ENCODE measurements around the gene IFT122.

Gene IFT122

GRCh38 chr3:129473067-129473768, 33.2 kb downstream of the IFT122 start:
- no peak for TF ChIP-seq RAD21 (IDR thresholded peaks at IDR 0.05; ENCODE audit: low read depth)
- TF ChIP-seq NFIC (IDR thresholded peaks at IDR 0.05) = no peak

DNA sequence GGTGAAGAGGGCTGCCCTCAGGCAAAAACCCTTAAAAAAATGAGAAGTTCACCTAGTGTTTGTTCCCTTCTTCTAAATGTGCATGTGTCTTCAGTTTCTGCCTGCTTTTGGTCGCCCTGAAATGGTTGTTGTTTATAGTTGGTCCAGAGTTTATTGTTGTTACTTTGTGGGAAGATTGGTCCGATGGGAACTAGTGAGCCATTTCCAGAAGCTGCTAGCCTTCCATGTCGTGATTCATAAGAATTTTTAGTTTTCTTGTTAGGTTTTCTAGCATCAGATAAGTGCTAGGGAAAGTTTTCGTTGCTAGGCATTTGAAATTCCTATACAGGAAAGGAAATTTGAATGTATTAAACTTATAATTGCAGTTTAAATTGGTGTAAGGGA, 33.7 kb downstream of the IFT122 start:
- TF ChIP-seq TAF1 (IDR thresholded peaks at IDR 0.05; ENCODE audit: low read depth) = no peak
- no peak for TF ChIP-seq ZBTB7A (IDR thresholded peaks at IDR 0.05; ENCODE audit: low read depth)
- no peak for TF ChIP-seq TEAD4 (IDR thresholded peaks at IDR 0.05)
- no peak for TF ChIP-seq EGR1 (IDR thresholded peaks at IDR 0.05)
- no peak for TF ChIP-seq RAD21 (IDR thresholded peaks at IDR 0.05; ENCODE audit: low read depth)
- TF ChIP-seq, protein P1, sequence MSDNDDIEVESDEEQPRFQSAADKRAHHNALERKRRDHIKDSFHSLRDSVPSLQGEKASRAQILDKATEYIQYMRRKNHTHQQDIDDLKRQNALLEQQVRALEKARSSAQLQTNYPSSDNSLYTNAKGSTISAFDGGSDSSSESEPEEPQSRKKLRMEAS (IDR thresholded peaks at IDR 0.05) = no peak
- TF ChIP-seq CEBPB (IDR thresholded peaks at IDR 0.05) = no peak
- no peak for TF ChIP-seq EP300 (IDR thresholded peaks at IDR 0.05; ENCODE audit: borderline replicate concordance)
- no peak for TF ChIP-seq YY1 (IDR thresholded peaks at IDR 0.05; ENCODE audit: low read depth)

DNA sequence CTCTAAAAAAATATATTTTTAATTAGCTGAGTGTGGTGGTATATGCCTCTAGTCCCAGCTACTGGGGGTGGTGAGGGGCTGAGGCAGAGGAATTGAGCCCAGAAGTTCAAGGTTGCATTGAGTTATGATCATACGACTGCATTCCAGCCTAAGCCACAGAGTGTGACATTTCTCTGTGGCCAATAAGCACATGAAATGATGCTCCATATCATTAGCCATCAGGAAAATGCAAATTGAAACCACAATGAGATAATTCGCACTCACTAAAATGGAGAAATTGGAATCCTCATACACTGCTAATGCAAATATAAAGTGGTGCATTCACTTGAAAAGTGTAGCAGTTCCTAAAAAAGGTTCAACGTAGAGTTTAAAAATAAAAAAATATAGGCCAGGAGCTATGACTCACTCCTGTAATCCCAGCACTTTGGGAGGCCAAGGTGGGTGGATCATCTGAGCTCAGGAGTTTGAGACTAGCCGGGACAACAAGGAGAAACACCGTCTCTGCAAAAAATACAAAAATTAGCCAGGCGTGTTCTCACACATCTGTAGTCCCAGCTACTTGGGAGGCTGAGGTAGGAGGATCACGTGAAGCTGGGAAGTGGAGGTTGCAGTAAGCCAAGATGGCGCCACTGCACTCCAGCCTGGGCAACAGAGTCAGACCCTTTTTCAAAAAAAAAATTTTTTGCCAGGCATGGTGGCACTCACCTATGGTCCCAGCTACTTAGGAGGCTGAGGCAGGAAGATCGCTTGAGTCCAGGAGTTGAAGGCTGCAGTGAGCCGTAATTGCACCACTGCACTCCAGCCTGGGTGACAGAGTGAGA, 35.2 kb downstream of the IFT122 start:
- TF ChIP-seq TEAD4 (IDR thresholded peaks at IDR 0.05) (no peak), EP300 (IDR thresholded peaks at IDR 0.05; ENCODE audit: borderline replicate concordance) (no peak), NFIC (IDR thresholded peaks at IDR 0.05) (no peak), CREB1 (IDR thresholded peaks at IDR 0.05; ENCODE audit: low read depth) (no peak), YY1 (IDR thresholded peaks at IDR 0.05; ENCODE audit: low read depth) (no peak)
- TF ChIP-seq, protein P2, sequence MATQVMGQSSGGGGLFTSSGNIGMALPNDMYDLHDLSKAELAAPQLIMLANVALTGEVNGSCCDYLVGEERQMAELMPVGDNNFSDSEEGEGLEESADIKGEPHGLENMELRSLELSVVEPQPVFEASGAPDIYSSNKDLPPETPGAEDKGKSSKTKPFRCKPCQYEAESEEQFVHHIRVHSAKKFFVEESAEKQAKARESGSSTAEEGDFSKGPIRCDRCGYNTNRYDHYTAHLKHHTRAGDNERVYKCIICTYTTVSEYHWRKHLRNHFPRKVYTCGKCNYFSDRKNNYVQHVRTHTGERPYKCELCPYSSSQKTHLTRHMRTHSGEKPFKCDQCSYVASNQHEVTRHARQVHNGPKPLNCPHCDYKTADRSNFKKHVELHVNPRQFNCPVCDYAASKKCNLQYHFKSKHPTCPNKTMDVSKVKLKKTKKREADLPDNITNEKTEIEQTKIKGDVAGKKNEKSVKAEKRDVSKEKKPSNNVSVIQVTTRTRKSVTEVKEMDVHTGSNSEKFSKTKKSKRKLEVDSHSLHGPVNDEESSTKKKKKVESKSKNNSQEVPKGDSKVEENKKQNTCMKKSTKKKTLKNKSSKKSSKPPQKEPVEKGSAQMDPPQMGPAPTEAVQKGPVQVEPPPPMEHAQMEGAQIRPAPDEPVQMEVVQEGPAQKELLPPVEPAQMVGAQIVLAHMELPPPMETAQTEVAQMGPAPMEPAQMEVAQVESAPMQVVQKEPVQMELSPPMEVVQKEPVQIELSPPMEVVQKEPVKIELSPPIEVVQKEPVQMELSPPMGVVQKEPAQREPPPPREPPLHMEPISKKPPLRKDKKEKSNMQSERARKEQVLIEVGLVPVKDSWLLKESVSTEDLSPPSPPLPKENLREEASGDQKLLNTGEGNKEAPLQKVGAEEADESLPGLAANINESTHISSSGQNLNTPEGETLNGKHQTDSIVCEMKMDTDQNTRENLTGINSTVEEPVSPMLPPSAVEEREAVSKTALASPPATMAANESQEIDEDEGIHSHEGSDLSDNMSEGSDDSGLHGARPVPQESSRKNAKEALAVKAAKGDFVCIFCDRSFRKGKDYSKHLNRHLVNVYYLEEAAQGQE (IDR thresholded peaks at IDR 0.05; ENCODE audit: low read depth) = no peak

DNA sequence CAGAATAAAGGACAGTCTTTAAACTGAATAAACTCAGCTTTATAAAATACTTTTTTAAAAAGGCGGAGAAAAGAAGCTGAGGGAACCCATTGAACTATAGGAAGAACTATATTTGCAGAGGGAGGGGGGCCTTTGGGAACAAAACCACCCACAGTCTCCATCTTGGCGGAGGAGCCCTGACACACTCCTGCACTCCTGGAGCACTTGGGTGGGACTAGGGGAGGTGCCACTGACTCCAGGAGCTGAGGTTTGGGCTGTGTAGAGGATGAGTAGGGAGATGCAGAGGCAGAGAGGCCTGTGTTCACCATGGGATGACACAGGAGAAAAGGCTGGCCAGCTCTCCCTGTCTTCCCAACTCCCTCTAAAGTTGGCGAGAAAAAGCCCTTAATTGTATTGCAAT, 35.8 kb downstream of the IFT122 start:
- no peak for TF ChIP-seq TAF1 (IDR thresholded peaks at IDR 0.05; ENCODE audit: low read depth)
- TF ChIP-seq, protein P3, sequence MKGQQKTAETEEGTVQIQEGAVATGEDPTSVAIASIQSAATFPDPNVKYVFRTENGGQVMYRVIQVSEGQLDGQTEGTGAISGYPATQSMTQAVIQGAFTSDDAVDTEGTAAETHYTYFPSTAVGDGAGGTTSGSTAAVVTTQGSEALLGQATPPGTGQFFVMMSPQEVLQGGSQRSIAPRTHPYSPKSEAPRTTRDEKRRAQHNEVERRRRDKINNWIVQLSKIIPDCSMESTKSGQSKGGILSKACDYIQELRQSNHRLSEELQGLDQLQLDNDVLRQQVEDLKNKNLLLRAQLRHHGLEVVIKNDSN (IDR thresholded peaks at IDR 0.05) = no peak
- no peak for TF ChIP-seq NFIC (IDR thresholded peaks at IDR 0.05)
- no peak for TF ChIP-seq TEAD4 (IDR thresholded peaks at IDR 0.05)
- no peak for TF ChIP-seq YY1 (IDR thresholded peaks at IDR 0.05; ENCODE audit: low read depth)
- no peak for TF ChIP-seq EP300 (IDR thresholded peaks at IDR 0.05; ENCODE audit: borderline replicate concordance)
- TF ChIP-seq CREB1 (IDR thresholded peaks at IDR 0.05; ENCODE audit: low read depth) = no peak
- no peak for TF ChIP-seq TCF12 (IDR thresholded peaks at IDR 0.05; ENCODE audit: low read depth)
- TF ChIP-seq, protein P1 (IDR thresholded peaks at IDR 0.05) = no peak
- no peak for TF ChIP-seq CEBPB (IDR thresholded peaks at IDR 0.05)

- TF ChIP-seq, protein P2 (IDR thresholded peaks at IDR 0.05; ENCODE audit: low read depth) = no peak
- TF ChIP-seq TEAD4 (IDR thresholded peaks at IDR 0.05) (no peak), NFIC (IDR thresholded peaks at IDR 0.05) (no peak), TCF12 (IDR thresholded peaks at IDR 0.05; ENCODE audit: low read depth) (no peak), CEBPB (IDR thresholded peaks at IDR 0.05) (no peak), EGR1 (IDR thresholded peaks at IDR 0.05) (no peak), TAF1 (IDR thresholded peaks at IDR 0.05; ENCODE audit: low read depth) (no peak)
- TF ChIP-seq, protein P1 (IDR thresholded peaks at IDR 0.05) = no peak
- TF ChIP-seq, protein P3 (IDR thresholded peaks at IDR 0.05) = no peak
Measured at GRCh38 chr3:129476586-129476985, 36.6 kb downstream of the IFT122 start.

DNA sequence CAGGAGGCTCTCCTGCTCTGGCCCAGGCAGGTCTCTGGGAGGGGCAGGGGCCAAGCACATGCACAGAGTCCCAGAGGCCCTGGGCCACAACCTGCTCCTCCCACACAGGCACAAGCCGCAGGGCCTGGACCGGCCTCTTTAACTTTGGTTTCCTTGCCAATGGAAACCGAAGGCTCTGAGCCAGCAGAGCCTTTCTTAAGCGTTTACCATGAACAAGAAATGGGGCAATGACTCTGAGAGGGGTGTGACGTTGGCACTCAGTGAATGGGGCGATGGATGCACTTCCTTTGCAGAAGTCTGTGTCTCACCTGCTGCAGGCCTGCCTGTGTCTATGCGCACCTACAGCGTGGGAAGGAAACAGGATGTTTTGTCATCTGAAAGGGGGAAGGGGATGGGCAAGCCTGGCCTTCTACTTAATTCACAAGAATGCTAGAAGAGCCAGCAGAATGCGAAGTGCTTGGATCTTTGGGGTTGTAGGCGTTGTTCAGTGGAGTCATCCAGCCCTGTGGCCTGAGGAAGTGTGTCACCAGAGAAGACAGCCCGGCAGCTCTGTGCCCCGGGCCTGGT, 41.8 kb downstream of the IFT122 start:
- TF ChIP-seq CREB1 (IDR thresholded peaks at IDR 0.05; ENCODE audit: low read depth) = no peak
- TF ChIP-seq FOXM1 (IDR thresholded peaks at IDR 0.05; ENCODE audit: borderline replicate concordance, low read depth) = no peak
- TF ChIP-seq, protein P2 (IDR thresholded peaks at IDR 0.05; ENCODE audit: low read depth) = no peak
- no peak for TF ChIP-seq NFIC (IDR thresholded peaks at IDR 0.05)
- TF ChIP-seq CEBPB (IDR thresholded peaks at IDR 0.05) = no peak

Data from Ishikawa (cell line).